PC-3 (cell line): ENCODE results near the gene ABCG4. TPM values are rescaled to one million over a fixed set of nuclear protein-coding genes. Genes with fewer than 3 reads are reported as not detected.
"Not testable (repeated sequence)": the region's sequence is repeated elsewhere in the genome, so short reads cannot be mapped to it uniquely, and the experiment has no call there.

Source experiments
- ATAC-seq: fragments of 200-7000 bp; cut with Tn5 transposase; 2 replicates; pipeline ENCODE4 v1.9.1; 2020; ENCODE audit warnings: mild to moderate bottlenecking, moderate library complexity
- BruUV-seq: library from RNA; stranded (reverse); fragments of 400-500 nt; replicated peaks from 2 replicates; lab custom pipeline; 2021; lab: Mats Ljungman, UMichigan
- CTCF ChIA-PET: fragments of 300-600 bp; sonication (Branson Sonifier 250); formaldehyde crosslinking; loops from one replicate; lab custom pipeline; 2022; ENCODE audit warnings: antibody characterized with exemption; lab: Charles Lee
- POLR2A ChIA-PET: fragments of 300-600 bp; sonication (Branson Sonifier 250); formaldehyde crosslinking; loops from one replicate; lab custom pipeline; 2022; ENCODE audit warnings: antibody characterized with exemption; ENCODE audit not compliant: unreplicated experiment; lab: Charles Lee
- DNase-seq: peaks from one replicate; pipeline ENCODE4 v3.0.0-alpha.2; 2015
- H2AFZ ChIP-seq: fragments of 300-600 bp; sonication (generic); 2 replicates; pipeline ENCODE4 v1.6.0; 2016; ENCODE audit warnings: antibody characterized with exemption, low read length
- H3F3A ChIP-seq: fragments of 300-600 bp; sonication (generic); one replicate; pipeline ENCODE4 v1.6.0; 2017; ENCODE audit warnings: antibody characterized with exemption, low read length, control low read depth, mild to moderate bottlenecking; ENCODE audit not compliant: unreplicated experiment
- H3K27ac ChIP-seq: fragments of 300-600 bp; sonication (generic); 2 replicates; pipeline ENCODE4 v1.5.1; 2016; ENCODE audit warnings: mild to moderate bottlenecking, low read length
- H3K27me3 ChIP-seq: fragments of 300-600 bp; sonication (generic); 2 replicates; pipeline ENCODE4 v1.6.1; 2016; ENCODE audit warnings: low read length, mixed read lengths
- H3K36me3 ChIP-seq: fragments of 300-600 bp; sonication (generic); 2 replicates; pipeline ENCODE4 v1.6.1; 2016; ENCODE audit warnings: low read depth, mixed run types, low read length, mixed read lengths
- H3K4me1 ChIP-seq: fragments of 300-600 bp; sonication (generic); 2 replicates; pipeline ENCODE4 v1.5.1; 2016; ENCODE audit warnings: low read length; ENCODE audit not compliant: insufficient read depth
- H3K4me2 ChIP-seq: fragments of 300-600 bp; sonication (generic); 2 replicates; pipeline ENCODE4 v1.6.0; 2016; ENCODE audit warnings: low read length
- H3K4me3 ChIP-seq: fragments of 300-600 bp; sonication (generic); 2 replicates; pipeline ENCODE4 v1.5.1; 2016; ENCODE audit warnings: mild to moderate bottlenecking, low read length, mixed read lengths
- H3K79me2 ChIP-seq: fragments of 300-600 bp; sonication (generic); 2 replicates; pipeline ENCODE4 v1.6.1; 2017; ENCODE audit warnings: low read length, mixed read lengths
- H3K9ac ChIP-seq: fragments of 300-600 bp; sonication (generic); 2 replicates; pipeline ENCODE4 v1.6.0; 2016; ENCODE audit warnings: mild to moderate bottlenecking, low read length
- H3K9me2 ChIP-seq: fragments of 300-600 bp; sonication (generic); replicated peaks from 2 replicates; pipeline ENCODE4 v1.6.1; 2016; ENCODE audit warnings: mixed run types, low read length, mixed read lengths
- H3K9me3 ChIP-seq: fragments of 300-600 bp; sonication (generic); 2 replicates; pipeline ENCODE4 v1.6.1; 2016; ENCODE audit warnings: low read length, mixed read lengths
- H4K20me1 ChIP-seq: fragments of 300-600 bp; sonication (generic); 2 replicates; pipeline ENCODE4 v1.6.1; 2016; ENCODE audit warnings: low read length, mixed read lengths
- CTCF ChIP-seq: fragments of 300-600 bp; sonication (generic); conservative IDR thresholded peaks from 2 replicates; pipeline ENCODE4 v1.5.1; 2017; ENCODE audit warnings: antibody characterized with exemption, low read depth, mild to moderate bottlenecking, low read length
- EZH2 ChIP-seq: fragments of 300-600 bp; sonication (generic); IDR thresholded peaks from one replicate; pipeline ENCODE4 v1.6.1; 2017; ENCODE audit warnings: antibody characterized with exemption, mild to moderate bottlenecking, low read length; ENCODE audit not compliant: unreplicated experiment
- EZH2phosphoT487 ChIP-seq: fragments of 300-600 bp; sonication (generic); IDR thresholded peaks from 2 replicates; pipeline ENCODE4 v1.6.1; 2018; ENCODE audit warnings: mild to moderate bottlenecking, antibody characterized with exemption, low read length, borderline replicate concordance
- intact Hi-C: fragments of 100-400 bp; cut with micrococcal nuclease; formaldehyde crosslinking; loops from 2 replicates; pipeline ENCODE4 v1.9.0; 2023
- total RNA-seq: library from RNA; depleted of rRNA; stranded (reverse); fragments of >200 nt; gene quantifications from 2 replicates; pipeline ENCODE4 v1.2.3, GENCODE V29; 2014

Gene ABCG4
- total RNA-seq, 1 experiment from 2014 or later = 0.15 TPM

GRCh38 chr11:119166368-119167076 lies 17.7 kb downstream of the ABCG4 start:
- H3K36me3 ChIP-seq = no peaks in the 10 kb centered on the region
- no peak overlapping the region for H3K4me2 ChIP-seq
- ATAC-seq (peak; percentile 43), DNase-seq (peak; percentile 89)
- no peak overlapping the region for H2AFZ ChIP-seq
- no peaks in the 10 kb centered on the region for H3K9me2 ChIP-seq
- H3K9ac ChIP-seq = no peak overlapping the region
- H3K9me3 ChIP-seq = no peaks in the 10 kb centered on the region
- H3K79me2 ChIP-seq = no peaks in the 10 kb centered on the region
- no peaks in the 10 kb centered on the region for H3F3A ChIP-seq
- ChIA-PET CTCF (interaction anchor here (0.7 kb wide), 1 partner anchor 159 kb away, joined by 6 read pairs; no protein-coding TSS in a partner anchor), POLR2A (interaction anchor here (0.6 kb wide), 1 partner anchor 126 kb away, joined by 4 read pairs; no protein-coding TSS in a partner anchor)
- peaks cover 22% of the 10 kb centered on the region for H3K4me1 ChIP-seq
- no peak overlapping the region for H3K4me3 ChIP-seq
- H3K27me3 ChIP-seq = no peaks in the 10 kb centered on the region
- TF ChIP-seq CTCF = no peak
- TF ChIP-seq EZH2phosphoT487 = no peak
- TF ChIP-seq EZH2 = no peak
- peak overlapping the region; percentile 39 for H3K27ac ChIP-seq
- intact Hi-C loops = loop anchor here (10.0 kb wide), 1 partner anchor 158 kb away; no protein-coding TSS in a partner anchor
- no peaks in the 10 kb centered on the region for H4K20me1 ChIP-seq
- BruUV-seq = no TSS peak

GRCh38 chr11:119167077-119167458 lies 18.2 kb downstream of the ABCG4 start:
- CTCF ChIA-PET = interaction anchor here (0.7 kb wide), 1 partner anchor 159 kb away, joined by 6 read pairs; no protein-coding TSS in a partner anchor
- H3K27me3 ChIP-seq, H4K20me1 ChIP-seq, H3K9ac ChIP-seq, BruUV-seq, H2AFZ ChIP-seq, H3K9me2 ChIP-seq, H3K79me2 ChIP-seq, H3K4me2 ChIP-seq, H3F3A ChIP-seq, H3K4me3 ChIP-seq, H3K9me3 ChIP-seq, DNase-seq, ATAC-seq, H3K27ac ChIP-seq, H3K36me3 ChIP-seq: not testable (repeated sequence)
- peaks cover 22% of the 10 kb centered on the region for H3K4me1 ChIP-seq
- intact Hi-C loops = loop anchor here (10.0 kb wide), 1 partner anchor 158 kb away; no protein-coding TSS in a partner anchor
- POLR2A ChIA-PET = interaction anchor here (0.6 kb wide), 1 partner anchor 125 kb away, joined by 4 read pairs; no protein-coding TSS in a partner anchor

DNA sequence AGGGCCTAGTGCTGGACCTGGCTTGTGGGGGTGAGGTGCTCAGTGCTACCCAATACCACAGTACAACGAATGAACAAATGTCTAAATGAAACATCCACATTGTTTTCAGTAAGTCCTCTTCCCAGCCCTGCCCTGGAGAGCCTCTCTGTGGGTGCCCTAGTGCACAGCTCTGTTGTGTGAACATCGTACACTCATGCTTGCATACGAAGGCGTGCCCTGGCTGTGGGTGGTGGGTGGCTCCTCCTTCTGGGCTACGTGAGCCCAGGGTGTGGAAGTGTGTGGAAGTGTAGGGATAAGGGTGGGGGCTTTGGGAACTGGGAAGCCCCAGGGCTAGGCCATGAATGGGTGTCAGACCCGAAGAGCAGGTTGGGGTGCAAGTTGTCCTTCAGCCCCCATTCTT lies 19.1 kb downstream of the ABCG4 start:
- TF ChIP-seq EZH2 (no peak), EZH2phosphoT487 (no peak)
- BruUV-seq = no TSS peak
- H3F3A ChIP-seq = no peaks in the 10 kb centered on the region
- no peak overlapping the region; the same call in 1 of the 2 replicates for H3K4me3 ChIP-seq
- no peak overlapping the region for H2AFZ ChIP-seq
- ChIA-PET CTCF (interaction anchor here (0.6 kb wide), 1 partner anchor 24 kb away, joined by 3 read pairs; no protein-coding TSS in a partner anchor), POLR2A (no interaction called here)
- no peaks in the 10 kb centered on the region for H3K27me3 ChIP-seq
- H3K9me3 ChIP-seq = no peaks in the 10 kb centered on the region
- H3K9ac ChIP-seq = no peak overlapping the region
- DNase-seq (peak; percentile 58), ATAC-seq (peak; percentile 60)
- intact Hi-C loops = loop anchor here (1.0 to 10.0 kb wide), 2 partner anchors 29 to 157 kb away; no protein-coding TSS in a partner anchor
- H3K4me2 ChIP-seq = no peak overlapping the region
- H3K36me3 ChIP-seq = no peaks in the 10 kb centered on the region
- H4K20me1 ChIP-seq = no peaks in the 10 kb centered on the region
- no peak overlapping the region for H3K27ac ChIP-seq
- no peaks in the 10 kb centered on the region for H3K9me2 ChIP-seq
- H3K79me2 ChIP-seq = no peaks in the 10 kb centered on the region
- peaks cover 22% of the 10 kb centered on the region for H3K4me1 ChIP-seq
